Measurements from ENCODE around the gene DDX11.
"Not testable (repeated sequence)": the region's sequence is repeated elsewhere in the genome, so short reads cannot be mapped to it uniquely, and the experiment has no call there.

Gene DDX11

GRCh38 chr12:31073527-31074332 lies at the start of gene DDX11:
TSS of gene DDX11 (plus strand) at chr12:31073860. CDS start at chr12:31078394, 4,534 bp downstream.
- peak; percentile 84 for DNase-seq

GRCh38 chr12:31026202-31026601 lies 47.5 kb upstream of the DDX11 start:
- no peak for DNase-seq

- not testable (repeated sequence) for DNase-seq
Measured at GRCh38 chr12:31027006-31027405, 46.7 kb upstream of the DDX11 start.

- DNase-seq, result no peak
Measured at GRCh38 chr12:31029468-31029867, 44.2 kb upstream of the DDX11 start.

GRCh38 chr12:31029916-31030562 lies 43.6 kb upstream of the DDX11 start:
- DNase-seq, result no peak

GRCh38 chr12:31031951-31032335 lies 41.7 kb upstream of the DDX11 start:
- DNase-seq, result no peak

GRCh38 chr12:31033146-31033545 lies 40.5 kb upstream of the DDX11 start:
- no peak for DNase-seq

- no peak for DNase-seq
Measured at GRCh38 chr12:31033681-31034080, 40.0 kb upstream of the DDX11 start.

GRCh38 chr12:31034372-31034771 lies 39.3 kb upstream of the DDX11 start:
- no peak for DNase-seq

- no peak for DNase-seq
Measured at GRCh38 chr12:31035226-31035625, 38.4 kb upstream of the DDX11 start.

- DNase-seq, result no peak
Measured at GRCh38 chr12:31035967-31036665, 37.5 kb upstream of the DDX11 start.

GRCh38 chr12:31037028-31037427 lies 36.6 kb upstream of the DDX11 start:
- no peak for DNase-seq

- no peak for DNase-seq
Measured at GRCh38 chr12:31037931-31038330, 35.7 kb upstream of the DDX11 start.

- no peak for DNase-seq
Measured at GRCh38 chr12:31041033-31041564, 32.6 kb upstream of the DDX11 start.

GRCh38 chr12:31050143-31050542 lies 23.5 kb upstream of the DDX11 start:
- DNase-seq, result not testable (repeated sequence)

GRCh38 chr12:31050548-31050947 lies 23.1 kb upstream of the DDX11 start:
- DNase-seq, result not testable (repeated sequence)

- DNase-seq, result not testable (repeated sequence)
Measured at GRCh38 chr12:31051692-31052091, 22.0 kb upstream of the DDX11 start.

GRCh38 chr12:31052121-31052520 lies 21.5 kb upstream of the DDX11 start:
- DNase-seq, result not testable (repeated sequence)

GRCh38 chr12:31052666-31053439 lies 20.8 kb upstream of the DDX11 start:
- not testable (repeated sequence) for DNase-seq

- not testable (repeated sequence) for DNase-seq
Measured at GRCh38 chr12:31053944-31054343, 19.7 kb upstream of the DDX11 start.

- DNase-seq, result no peak
Measured at GRCh38 chr12:31057671-31058070, 16.0 kb upstream of the DDX11 start.

GRCh38 chr12:31066196-31066595 lies 7.5 kb upstream of the DDX11 start:
- DNase-seq, result not testable (repeated sequence)

GRCh38 chr12:31067656-31068055 lies 6.0 kb upstream of the DDX11 start:
- not testable (repeated sequence) for DNase-seq
